SHP77 (cell line): ENCODE measurements around the gene UMODL1.

Experiments
- DNase-seq, 2 experiments: peaks; one replicate each; lab custom pipeline; 2025; lab: John Stamatoyannopoulos, UW

Gene UMODL1

DNA sequence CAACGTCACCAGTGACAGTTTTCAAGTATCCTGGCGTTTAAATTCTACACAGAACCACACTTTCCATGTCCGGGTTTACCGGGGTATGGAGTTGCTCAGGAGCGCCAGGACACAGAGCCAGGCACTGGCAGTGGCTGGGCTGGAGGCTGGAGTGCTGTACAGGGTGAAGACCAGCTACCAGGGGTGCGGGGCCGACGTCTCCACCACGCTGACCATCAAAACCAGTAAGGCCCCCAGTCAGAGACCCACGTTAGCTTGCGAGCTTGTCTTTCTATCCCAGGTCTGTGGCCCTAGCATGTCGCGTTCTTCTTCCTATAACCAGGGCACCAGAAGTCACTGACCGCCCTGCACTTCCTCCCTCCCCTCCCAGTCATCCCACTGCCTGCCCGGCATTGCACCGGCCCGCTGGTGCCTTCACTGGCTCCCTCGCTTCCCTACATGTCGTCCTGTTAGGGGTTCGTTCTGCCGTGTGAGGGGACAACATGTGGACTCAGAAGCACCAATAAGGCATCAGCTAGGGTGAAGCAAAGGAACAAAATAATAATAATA, 27.9 kb downstream of the UMODL1 start:
- DNase-seq, result no peak

GRCh38 chr21:42101246-42101645, 30.1 kb downstream of the UMODL1 start:
- no peak for DNase-seq

- no peak for DNase-seq
These were observed 31.0 kb downstream of the UMODL1 start for GRCh38 chr21:42102076-42102475.

DNA sequence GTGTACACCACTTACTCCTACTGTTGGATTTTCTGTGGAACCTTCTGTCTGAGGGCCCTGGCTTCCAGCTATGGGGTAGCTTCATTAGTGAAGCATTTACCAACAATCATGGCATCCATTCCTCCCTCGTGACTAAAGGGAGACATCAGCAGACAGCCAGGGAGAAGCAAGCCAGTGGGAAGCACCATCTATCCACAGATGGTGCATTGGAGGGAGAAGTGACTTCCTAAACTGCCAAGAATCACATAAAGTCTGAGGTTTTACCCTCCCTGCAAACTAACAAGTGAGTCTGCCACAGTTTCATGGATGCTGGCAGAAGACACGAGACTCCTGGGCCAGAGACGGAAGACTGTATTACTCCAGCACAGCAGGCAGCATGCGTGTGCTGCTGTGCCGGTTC, 31.4 kb downstream of the UMODL1 start:
- DNase-seq, result no peak

GRCh38 chr21:42102991-42103390, 31.9 kb downstream of the UMODL1 start:
- no peak for DNase-seq

DNA sequence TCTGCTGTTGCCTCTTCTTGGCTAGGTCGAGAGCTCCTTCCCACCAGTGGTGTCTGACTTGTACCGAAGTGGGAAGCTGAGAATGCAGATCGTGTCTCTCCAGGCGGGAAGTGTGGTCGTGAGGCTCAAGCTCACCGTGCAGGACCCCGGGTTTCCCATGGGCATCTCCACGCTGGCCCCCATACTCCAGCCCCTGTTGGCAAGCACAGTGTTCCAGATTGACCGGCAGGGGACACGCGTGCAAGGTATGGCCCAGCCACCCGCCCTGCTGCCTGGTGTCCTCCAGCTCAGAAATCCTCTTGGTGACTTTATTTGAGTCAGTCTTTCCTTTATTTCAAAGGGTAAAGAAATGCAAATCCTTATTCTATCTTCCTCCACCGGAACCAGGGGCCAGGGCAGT, 32.7 kb downstream of the UMODL1 start:
- no peak for DNase-seq

DNA sequence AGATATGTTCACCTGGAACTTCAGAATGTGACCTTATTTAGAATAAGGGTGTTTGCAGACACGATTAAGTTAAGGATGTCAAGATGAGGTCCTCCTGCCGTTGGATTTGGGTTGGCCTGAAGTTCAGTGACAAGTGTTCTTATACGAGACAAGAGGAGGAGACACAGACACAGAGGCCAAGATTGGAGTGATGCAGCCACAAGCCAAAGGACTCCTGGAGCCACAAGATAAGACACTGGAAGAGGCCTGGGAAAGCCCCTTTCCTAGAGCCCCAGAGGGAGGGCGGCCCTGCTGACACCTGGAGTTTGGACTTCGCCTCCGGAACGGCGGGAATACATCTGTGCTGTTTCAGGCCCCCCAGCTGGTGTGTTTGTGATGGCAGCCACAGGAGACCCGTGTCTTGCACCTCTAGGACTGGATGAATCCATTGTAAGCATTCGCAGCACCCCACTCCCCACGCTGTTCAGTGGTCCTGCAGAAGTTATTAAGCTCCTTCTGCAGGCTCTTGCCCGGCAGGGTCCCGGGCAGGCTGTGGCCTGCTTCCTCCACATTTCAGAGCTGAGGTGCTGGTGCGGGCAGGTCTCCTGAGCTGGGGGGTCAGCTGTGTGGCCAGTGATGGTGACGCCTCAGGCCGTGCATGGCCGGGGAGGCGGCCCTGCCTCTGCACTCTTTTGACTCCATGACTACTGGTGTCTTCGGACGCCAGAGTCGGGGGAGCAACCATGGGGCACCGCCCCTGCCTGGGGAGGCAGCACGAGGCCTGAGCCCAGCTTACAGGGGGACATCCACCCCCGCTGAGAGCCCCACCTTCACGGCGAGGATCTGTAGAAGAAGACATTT, 34.6 kb downstream of the UMODL1 start:
- no peak for DNase-seq

GRCh38 chr21:42106425-42106824, 35.3 kb downstream of the UMODL1 start:
- DNase-seq, result no peak

DNA sequence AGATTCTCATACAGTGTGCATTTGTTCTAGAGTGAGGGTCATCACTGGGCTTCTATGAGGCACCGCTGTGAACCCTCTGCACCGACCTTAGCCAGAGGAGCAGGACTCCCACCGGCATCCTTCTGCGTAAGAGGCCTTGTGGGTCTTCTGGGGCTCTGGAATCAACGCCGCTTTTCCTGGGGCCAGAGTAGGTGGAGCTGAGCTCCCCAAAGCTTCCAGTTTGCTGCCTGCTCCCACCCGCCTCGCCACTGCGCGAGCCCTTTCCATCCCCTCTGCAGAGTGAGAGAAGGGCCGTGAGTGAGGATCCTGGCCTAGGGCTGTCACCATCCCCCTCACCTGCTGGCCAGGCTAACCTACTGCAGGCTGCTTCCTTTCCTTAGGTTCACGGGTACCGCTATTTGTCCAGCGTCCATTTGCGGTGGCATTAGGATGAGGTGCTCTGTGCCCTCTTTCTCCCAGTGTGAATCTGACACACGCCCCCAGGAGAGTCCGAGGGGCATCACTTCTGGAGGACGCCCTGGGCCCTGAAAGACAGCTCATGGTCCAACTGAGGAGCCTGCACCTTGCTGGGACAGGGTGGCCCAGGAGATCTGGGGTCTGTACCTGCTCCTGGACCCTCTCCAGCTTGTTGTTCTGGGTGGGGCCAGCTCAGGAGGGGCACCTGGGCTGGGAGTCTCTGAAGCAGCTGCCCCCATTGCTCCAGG, 36.2 kb downstream of the UMODL1 start:
- DNase-seq, result no peak

DNA sequence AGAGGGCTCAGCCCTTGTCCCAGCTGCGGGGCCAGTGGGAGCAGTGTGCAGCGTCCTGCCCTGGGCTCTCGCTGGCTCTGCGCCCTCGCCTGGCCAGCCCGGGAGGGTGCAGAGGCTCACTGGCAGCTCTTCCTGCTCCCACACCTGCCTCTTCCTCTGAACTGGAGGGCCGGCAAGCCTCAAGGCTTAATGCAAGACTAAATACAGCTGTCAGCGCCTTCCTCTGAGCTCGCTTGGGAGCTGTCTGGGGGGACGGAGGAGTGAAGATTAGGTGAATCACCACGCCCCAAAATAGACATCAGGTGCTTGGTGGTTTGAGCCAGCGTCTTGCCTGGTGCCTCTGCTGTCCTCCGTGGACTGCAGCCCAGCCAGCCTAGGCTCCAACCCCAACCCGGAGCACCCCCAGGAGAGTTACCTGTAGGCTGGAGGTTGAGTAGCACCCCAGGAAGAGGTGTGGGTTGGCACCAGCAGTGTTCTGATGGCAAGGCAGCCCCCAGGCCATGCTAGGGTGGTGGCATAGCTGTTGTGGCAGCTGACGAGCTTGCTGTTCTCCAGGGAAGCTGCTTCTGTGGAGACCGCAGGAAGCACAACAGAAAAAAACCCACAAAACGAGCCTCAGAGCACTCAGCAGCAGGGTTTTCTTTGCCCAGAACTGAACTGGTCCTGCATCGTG, 36.9 kb downstream of the UMODL1 start:
- peak; percentile 66 to 79 for DNase-seq

DNA sequence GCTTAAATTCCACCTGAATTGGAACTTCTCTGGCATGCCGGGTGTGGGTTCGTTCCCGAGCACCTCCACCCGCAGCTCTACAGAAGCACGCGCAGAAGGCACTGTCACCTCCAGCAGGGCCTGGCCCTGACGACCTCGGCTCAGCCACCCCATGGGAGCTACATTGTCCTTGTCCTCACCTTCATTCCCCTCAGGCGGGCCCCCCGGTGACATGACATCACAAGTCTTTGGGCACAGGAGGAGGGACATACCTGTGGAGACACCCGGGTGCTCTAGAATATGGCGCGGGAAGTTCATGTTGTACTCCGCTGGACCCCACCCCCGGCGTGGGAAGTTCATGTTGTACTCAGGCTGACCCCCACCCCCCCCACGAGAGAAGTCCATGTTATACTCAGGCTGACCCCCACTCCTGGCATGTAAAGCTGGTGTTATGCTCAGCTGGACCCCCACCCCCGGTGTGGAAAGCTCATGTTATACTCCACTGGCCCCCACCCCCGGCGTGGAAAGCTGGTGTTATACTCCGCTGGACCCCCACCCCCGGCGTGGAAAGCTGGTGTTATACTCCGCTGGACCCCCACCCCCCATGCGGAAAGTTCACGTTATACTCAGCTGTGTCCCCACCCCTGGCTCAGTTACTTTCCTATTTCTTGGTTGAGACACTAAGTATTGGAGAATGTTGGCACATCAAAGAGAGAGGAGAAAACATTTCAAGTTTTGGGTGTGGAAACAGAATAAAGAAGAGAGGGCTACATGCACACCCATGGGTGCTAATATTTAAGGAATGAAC, 37.6 kb downstream of the UMODL1 start:
- DNase-seq, result no peak

DNA sequence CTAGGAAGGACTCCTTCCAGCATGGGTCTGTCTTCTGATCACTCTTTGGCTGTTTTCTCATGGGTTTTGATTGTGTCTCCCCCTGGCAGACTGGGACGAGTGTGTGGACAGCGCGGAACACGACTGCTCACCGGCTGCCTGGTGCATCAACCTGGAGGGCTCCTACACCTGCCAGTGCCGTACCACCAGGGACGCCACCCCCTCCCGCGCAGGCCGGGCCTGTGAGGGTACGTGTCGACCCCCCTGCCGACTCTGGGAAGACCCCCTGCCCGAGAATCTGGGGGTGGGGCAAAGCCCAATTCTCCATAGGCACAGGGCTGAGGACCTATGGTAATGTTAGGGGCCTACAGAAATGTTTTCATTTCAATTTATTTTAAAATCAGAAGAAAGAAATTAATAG, 38.4 kb downstream of the UMODL1 start:
- DNase-seq, result no peak

DNA sequence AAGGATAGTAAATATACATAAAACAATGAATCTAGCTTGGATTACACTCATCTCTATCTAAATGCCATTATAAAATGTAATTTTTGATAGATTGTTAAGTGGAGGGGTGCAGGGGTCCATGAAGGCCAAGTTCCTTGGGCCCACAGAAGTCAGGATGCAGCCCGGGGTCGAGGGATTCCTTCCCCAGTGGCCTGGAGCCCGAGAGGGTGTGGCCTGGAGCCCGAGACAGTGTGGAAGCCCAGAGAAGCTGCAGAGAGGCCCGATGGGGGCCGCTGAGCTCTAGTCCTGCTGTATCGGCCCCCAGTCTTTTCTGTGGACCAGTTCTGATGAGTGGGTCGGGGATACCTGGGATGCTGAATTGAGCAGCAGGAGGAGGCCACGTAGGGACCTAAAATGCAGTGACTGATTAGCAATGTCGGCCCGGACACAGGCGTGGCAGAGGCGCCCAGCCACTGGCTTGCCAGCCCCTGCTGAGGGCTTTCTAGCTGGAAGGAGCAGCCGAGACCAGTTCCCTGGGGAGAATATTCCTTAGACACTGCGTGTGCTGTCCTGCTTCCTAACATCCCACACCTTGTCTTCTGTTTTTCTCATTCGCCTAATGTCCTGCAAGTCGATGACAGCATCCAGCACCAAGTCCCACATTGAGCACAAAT, 38.9 kb downstream of the UMODL1 start:
- no peak for DNase-seq

GRCh38 chr21:42110691-42111469, 39.8 kb downstream of the UMODL1 start:
- DNase-seq, result no peak

GRCh38 chr21:42111470-42111743, 40.3 kb downstream of the UMODL1 start:
- DNase-seq, result no peak

GRCh38 chr21:42111811-42112210, 40.7 kb downstream of the UMODL1 start:
- DNase-seq, result no peak

- DNase-seq, result no peak
These were observed 41.1 kb downstream of the UMODL1 start for GRCh38 chr21:42112238-42112637.

DNA sequence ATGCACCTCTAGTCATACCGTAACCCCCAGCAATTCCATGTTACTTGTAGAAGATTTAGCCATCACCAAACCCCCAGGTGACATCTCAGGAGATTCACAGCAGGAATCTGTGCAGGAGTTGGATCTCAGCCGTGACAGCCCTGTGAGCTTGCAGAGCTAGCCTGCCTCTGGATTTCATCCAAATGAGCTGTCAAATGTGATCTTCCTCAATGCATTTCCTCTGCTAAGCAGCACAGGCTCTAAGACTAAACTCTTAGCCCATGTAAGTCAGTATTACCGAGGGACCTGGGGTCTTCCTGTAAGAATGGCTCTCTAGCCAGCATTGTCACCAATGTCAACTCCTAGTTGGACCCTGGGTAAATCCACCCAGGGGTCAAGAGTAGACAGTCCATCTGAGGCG, 41.7 kb downstream of the UMODL1 start:
- no peak for DNase-seq

DNA sequence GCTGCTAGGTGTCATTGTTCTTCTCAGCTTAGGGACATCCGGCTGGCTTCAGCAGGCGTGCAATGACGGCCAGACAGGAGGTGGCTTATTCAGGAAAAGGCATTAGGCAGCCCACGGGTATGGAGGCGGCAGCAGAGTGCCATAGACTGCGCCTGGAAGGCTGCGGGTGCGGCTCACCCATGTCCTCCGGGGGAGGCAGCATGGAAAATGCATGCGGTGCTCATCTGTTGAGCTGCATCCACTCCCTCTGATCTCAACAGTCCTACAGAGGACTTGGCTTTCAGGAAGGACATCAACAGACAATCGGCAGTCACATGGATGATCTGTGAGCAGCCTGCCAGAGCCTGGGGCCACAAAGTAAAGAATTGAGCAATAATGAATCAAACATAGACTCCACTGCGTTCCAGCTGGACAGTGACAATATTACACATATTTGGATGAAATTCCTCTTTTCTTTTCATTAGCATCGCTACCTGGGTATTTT, 42.9 kb downstream of the UMODL1 start:
- DNase-seq, result no peak

DNA sequence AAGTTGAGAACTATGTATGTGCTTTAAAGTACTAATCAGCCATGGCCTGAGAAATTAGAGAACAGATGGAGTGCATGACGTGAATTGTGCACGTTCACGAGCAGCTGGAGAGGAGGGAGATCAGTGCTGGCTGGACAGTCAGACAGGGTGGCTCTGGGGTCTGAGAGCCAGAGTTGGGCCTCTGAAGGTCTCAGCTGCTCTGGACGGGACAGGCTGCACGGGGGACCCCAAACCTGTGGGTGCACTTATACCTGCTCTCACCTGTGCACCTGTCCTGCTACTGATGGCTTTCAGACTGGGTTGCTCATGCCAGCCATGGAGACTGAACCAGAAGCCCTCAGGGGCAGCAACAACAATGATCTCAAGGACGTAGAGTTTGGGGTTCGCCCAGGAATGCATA, 43.5 kb downstream of the UMODL1 start:
- DNase-seq, result no peak
